Osteocyte (in vitro differentiated cells): ENCODE results near the gene PDCD1. TPM values are rescaled to one million over a fixed set of nuclear protein-coding genes. Genes with fewer than 3 reads are reported as not detected.

Experiments used
- DNase-seq: peaks from one replicate; pipeline ENCODE4 v3.0.0; 2021; ENCODE audit warnings: mixed read lengths; ENCODE audit not compliant: unreplicated experiment; ENCODE audit errors: extremely low spot score
- H3K27ac Mint-ChIP-seq: one replicate; pipeline ENCODE4 v1.8.0; 2021; ENCODE audit warnings: mild to moderate bottlenecking, mixed read lengths; ENCODE audit not compliant: unreplicated experiment
- H3K27me3 Mint-ChIP-seq: one replicate; pipeline ENCODE4 v1.8.0; 2021; ENCODE audit warnings: mixed read lengths; ENCODE audit not compliant: unreplicated experiment
- H3K36me3 Mint-ChIP-seq: one replicate; pipeline ENCODE4 v1.8.0; 2021; ENCODE audit warnings: mixed read lengths; ENCODE audit not compliant: unreplicated experiment
- H3K4me1 Mint-ChIP-seq: one replicate; pipeline ENCODE4 v1.8.0; 2021; ENCODE audit warnings: mixed read lengths; ENCODE audit not compliant: unreplicated experiment
- H3K4me3 Mint-ChIP-seq: one replicate; pipeline ENCODE4 v1.8.0; 2021; ENCODE audit warnings: mild to moderate bottlenecking, moderate library complexity, mixed read lengths; ENCODE audit not compliant: unreplicated experiment
- H3K9me3 Mint-ChIP-seq: one replicate; pipeline ENCODE4 v1.8.0; 2021; ENCODE audit warnings: mixed read lengths; ENCODE audit not compliant: unreplicated experiment
- CTCF ChIP-seq: fragments of 200-600 bp; sonication (generic); IDR thresholded peaks from 2 replicates; pipeline ENCODE4 v1.5.0; 2021; ENCODE audit warnings: antibody characterized with exemption, mild to moderate bottlenecking, moderate library complexity
- total RNA-seq: library from RNA; stranded (reverse); gene quantifications from 2 replicates; pipeline ENCODE4 v1.2.1, GENCODE V29; 2021

PDCD1 gene
- total RNA-seq, 1 donor from 2014 or later: not detected

DNA sequence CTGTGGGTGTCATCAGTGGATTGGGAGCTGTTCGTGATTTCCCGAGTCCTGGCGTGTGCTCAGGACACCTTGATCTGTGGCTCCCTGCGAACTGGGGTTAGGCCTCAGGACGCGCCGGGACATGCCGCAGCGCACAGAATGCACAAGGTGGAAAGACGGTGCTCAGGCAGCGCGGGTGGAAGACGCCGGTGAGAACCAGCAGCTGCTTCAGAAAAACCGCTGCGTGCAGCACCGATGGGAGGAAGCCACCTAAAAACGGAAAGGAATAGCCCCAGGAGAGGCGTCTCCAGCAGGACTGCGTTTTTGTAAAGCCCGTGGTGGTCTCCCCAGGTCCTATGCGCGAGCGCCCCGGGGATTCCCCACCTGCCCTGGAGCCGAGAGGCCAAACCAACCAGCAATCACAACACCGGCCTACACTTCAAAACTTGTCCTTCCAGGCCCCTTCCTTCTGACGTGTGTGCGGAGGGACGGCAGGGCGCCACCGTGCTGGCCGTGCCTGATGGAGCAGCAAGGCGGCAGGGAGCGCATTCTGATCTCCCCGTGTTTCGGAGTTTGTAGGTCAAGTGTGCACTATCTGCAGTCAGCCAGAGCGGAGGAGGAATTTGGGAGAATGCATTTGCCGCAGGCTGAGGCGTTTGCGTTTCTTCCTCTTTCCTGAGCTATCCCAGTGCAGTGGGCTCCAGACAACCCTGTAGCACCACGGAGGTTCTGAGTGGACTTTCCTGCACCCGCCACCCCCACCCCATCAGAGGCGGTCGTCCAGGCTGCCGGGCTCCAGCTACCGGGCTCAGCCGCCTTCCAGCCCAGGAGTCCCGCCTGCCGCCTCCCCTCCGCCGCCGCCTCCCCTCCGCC lies 43.0 kb upstream of the PDCD1 start:
- H3K36me3 Mint-ChIP-seq: no peaks in the 10 kb centered on the region
- peaks cover 12% of the 10 kb centered on the region for H3K4me1 Mint-ChIP-seq
- no peaks in the 10 kb centered on the region for H3K27me3 Mint-ChIP-seq
- no peak for DNase-seq
- no peak overlapping the region for H3K27ac Mint-ChIP-seq
- H3K4me3 Mint-ChIP-seq: peak overlapping the region; percentile 66
- H3K9me3 Mint-ChIP-seq: no peaks in the 10 kb centered on the region
- TF ChIP-seq CTCF: no peak

GRCh38 chr2:241901018-241901380 lies 42.3 kb upstream of the PDCD1 start:
- Mint-ChIP-seq H3K4me3 (no peak overlapping the region), H3K27me3 (no peaks in the 10 kb centered on the region), H3K36me3 (no peaks in the 10 kb centered on the region), H3K4me1 (peaks cover 15% of the 10 kb centered on the region), H3K27ac (no peak overlapping the region), H3K9me3 (no peaks in the 10 kb centered on the region)
- DNase-seq: no peak
- TF ChIP-seq CTCF: no peak

DNA sequence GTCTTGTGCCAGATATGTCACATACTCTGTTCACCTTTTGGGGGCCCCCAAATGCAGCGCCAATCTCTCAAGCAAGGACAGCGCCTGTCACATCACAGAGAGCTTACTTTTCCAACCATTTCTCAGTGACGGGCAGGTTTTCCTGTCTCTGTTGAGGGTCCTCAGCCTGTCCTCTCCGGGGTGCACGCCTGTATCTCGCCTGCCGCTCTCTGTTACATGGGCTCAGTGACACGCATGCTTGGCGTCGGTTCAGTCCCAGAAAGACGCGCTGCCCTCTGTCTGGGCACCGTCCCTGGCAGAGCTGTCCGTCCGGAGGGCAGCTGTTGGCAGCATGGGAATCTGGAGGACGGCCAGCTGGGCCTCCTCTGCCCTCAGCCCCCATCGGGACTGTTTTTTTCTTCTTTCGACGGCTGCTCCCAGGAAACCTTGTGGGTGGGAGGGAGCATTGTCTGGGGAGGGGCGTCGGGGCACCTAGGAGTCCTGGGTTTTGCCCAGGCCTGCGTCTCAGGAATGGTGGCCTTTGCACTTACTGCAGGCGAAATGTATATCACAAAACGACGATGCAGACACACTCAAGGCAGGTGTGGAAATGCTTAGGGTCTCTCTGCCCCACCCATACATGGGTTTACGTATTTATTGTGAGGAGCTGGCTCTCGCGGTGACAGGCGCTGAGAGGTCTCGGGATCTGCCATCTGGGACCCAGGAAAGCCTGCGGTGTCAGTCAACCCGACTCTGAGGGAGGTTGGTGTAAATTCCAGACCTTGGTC lies 41.7 kb upstream of the PDCD1 start:
- no peak for TF ChIP-seq CTCF
- no peaks in the 10 kb centered on the region for H3K27me3 Mint-ChIP-seq
- H3K36me3 Mint-ChIP-seq: no peaks in the 10 kb centered on the region
- peaks cover 15% of the 10 kb centered on the region for H3K4me1 Mint-ChIP-seq
- no peak overlapping the region for H3K4me3 Mint-ChIP-seq
- H3K27ac Mint-ChIP-seq: no peak overlapping the region
- H3K9me3 Mint-ChIP-seq: no peaks in the 10 kb centered on the region
- no peak for DNase-seq

DNA sequence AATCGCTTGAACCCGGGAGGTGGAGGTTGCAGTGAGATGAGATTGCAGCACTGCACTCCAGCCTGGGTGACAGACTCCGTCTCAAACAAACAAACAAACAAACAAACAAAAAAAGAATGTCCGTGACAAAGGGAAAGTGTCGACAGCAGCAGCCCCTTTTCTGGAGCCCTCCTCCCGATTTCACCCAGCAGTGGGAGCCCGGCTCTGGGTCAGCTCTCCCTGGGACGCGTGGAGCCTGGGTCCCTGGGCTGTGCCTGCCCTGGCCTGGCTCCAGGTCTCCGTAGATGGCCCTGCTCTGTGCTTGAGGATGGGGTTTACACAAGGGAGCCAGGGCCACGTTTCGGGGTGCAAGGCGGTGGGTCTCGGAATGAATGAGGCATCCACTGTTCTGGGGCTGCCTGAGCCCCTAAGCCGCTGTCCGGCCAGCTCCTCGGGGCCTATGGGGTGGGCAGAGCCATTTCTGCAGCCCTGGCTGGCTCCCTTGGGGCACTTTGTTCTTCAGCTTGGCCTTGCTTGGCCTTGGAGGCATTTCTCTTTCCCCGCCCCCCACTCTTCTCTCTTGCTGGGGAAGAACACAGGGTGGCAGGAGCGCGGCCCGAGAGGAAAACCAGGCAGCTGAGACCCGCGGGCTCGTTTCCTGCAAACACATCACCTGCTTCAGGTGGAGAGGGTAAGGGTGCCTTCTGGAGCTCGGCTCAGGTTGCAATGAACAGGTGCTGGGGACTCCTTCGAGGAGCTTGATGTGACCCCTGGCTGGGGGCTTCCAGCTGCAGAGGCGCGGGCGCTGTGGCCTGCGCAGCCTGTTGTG lies 40.0 kb upstream of the PDCD1 start:
- Mint-ChIP-seq H3K4me1 (peaks cover 15% of the 10 kb centered on the region), H3K36me3 (no peaks in the 10 kb centered on the region), H3K27ac (no peak overlapping the region), H3K9me3 (no peaks in the 10 kb centered on the region), H3K4me3 (no peak overlapping the region), H3K27me3 (no peaks in the 10 kb centered on the region)
- no peak for DNase-seq
- TF ChIP-seq CTCF: no peak
